GM12878 (cell line): Measurements from ENCODE around the gene DNHD1. TPM values are rescaled to one million over a fixed set of nuclear protein-coding genes. Genes with fewer than 3 reads are reported as not detected.

Source experiments
- ATAC-seq: fragments of 200-7000 bp; cut with Tn5 transposase; 3 replicates; pipeline ENCODE4 v1.9.1; 2020; ENCODE audit warnings: mild to moderate bottlenecking, moderate library complexity
- BruUV-seq: library from RNA; stranded (reverse); fragments of 400-500 nt; replicated peaks from 2 replicates; lab custom pipeline; 2021; lab: Mats Ljungman, UMichigan
- CTCF ChIA-PET: fragments of 300-600 bp; sonication (Branson Sonifier 250); formaldehyde crosslinking; extraction: SDS; loops from one replicate; lab custom pipeline; 2021; ENCODE audit warnings: inconsistent platforms; lab: Yijun Ruan, JAX
- POLR2A ChIA-PET: fragments of 350-600 bp; formaldehyde crosslinking; extraction: SDS; loops from one replicate; lab custom pipeline; 2021; ENCODE audit warnings: inconsistent platforms; lab: Charles Lee
- RAD21 ChIA-PET: fragments of 300-600 bp; sonication (Branson Sonifier 250); formaldehyde crosslinking; loops from one replicate; lab custom pipeline; 2023; ENCODE audit warnings: antibody characterized with exemption; ENCODE audit not compliant: unreplicated experiment; lab: Charles Lee
- SMC1A ChIA-PET: fragments of 300-600 bp; sonication (Branson Sonifier 250); formaldehyde crosslinking; loops from one replicate; lab custom pipeline; 2023; ENCODE audit not compliant: unreplicated experiment, uncharacterized antibody; lab: Charles Lee
- DNase-seq: peaks from one replicate; pipeline ENCODE4 v3.0.0-alpha.2; 2011; ENCODE audit warnings: low read depth, low spot score
- FAIRE-seq: peaks from 3 replicates; lab custom pipeline; 2011; peaks lifted over from hg19 to GRCh38; lab: Jason Lieb, UNC
- H2AFZ ChIP-seq: 2 replicates; pipeline ENCODE4 v1.6.0; 2011; ENCODE audit warnings: low read depth, low read length, control low read depth; ENCODE audit not compliant: control insufficient read depth
- H3K27ac ChIP-seq: 2 replicates; pipeline ENCODE4 v1.5.1; 2011; ENCODE audit warnings: control low read depth; ENCODE audit not compliant: control insufficient read depth, insufficient read depth
- H3K27me3 ChIP-seq, 2 experiments: replicated peaks in 1 of 2; 2 replicates each; pipeline versions ENCODE4 v1.6.0 to v1.6.1; 2011; ENCODE audit warnings: low read length in 1 of 2; ENCODE audit not compliant: control insufficient read depth in 2 of 2, insufficient read depth in 2 of 2
- H3K36me3 ChIP-seq, 2 experiments: 2 replicates each; pipeline ENCODE4 v1.5.1; 2011; ENCODE audit warnings: low read length in 1 of 2; ENCODE audit not compliant: control insufficient read depth in 2 of 2, insufficient read depth in 2 of 2
- H3K4me1 ChIP-seq: 2 replicates; pipeline ENCODE4 v1.6.1; 2011; ENCODE audit warnings: mild to moderate bottlenecking, low read length, moderate library complexity, mixed read lengths; ENCODE audit not compliant: control insufficient read depth, insufficient read depth
- H3K4me2 ChIP-seq: 2 replicates; pipeline ENCODE4 v1.6.0; 2011; ENCODE audit warnings: control low read depth; ENCODE audit not compliant: control insufficient read depth, insufficient read depth
- H3K4me3 ChIP-seq: fragments of 200-600 bp; sonication (generic); 2 replicates; pipeline ENCODE4 v1.5.1; 2016
- H3K79me2 ChIP-seq: 2 replicates; pipeline ENCODE4 v1.6.0; 2011; ENCODE audit warnings: low read length; ENCODE audit not compliant: control insufficient read depth, insufficient read depth
- H3K9ac ChIP-seq: 2 replicates; pipeline ENCODE4 v1.8.0; 2011; ENCODE audit warnings: low read length, control low read depth, mixed read lengths; ENCODE audit not compliant: control insufficient read depth, insufficient read depth
- H3K9me3 ChIP-seq: replicated peaks from 3 replicates; pipeline ENCODE4 v1.5.1; 2011; ENCODE audit warnings: mild to moderate bottlenecking, low read length; ENCODE audit not compliant: control insufficient read depth, insufficient read depth
- H4K20me1 ChIP-seq: 2 replicates; pipeline ENCODE4 v1.6.0; 2011; ENCODE audit not compliant: control insufficient read depth, insufficient read depth
- ASH2L ChIP-seq: fragments of 300-600, 200-600 bp; sonication (generic); IDR thresholded peaks from 2 replicates; pipeline ENCODE4 v1.6.1; 2017; ENCODE audit warnings: low read depth, mild to moderate bottlenecking, borderline replicate concordance
- CBFB ChIP-seq: IDR thresholded peaks from 2 replicates; pipeline ENCODE4 v1.6.1; 2016; ENCODE audit warnings: antibody characterized with exemption, low read depth
- CTCF ChIP-seq, 3 experiments: IDR thresholded peaks in 2 of 3; conservative IDR thresholded peaks in 1 of 3; 2 replicates each; pipeline ENCODE4 v1.5.1; 2011; ENCODE audit warnings: low read depth in 3 of 3, low read length in 3 of 3, mild to moderate bottlenecking in 3 of 3, control low read depth in 2 of 3, moderate library complexity in 2 of 3, inconsistent platforms in 1 of 3, mixed read lengths in 1 of 3; ENCODE audit not compliant: control insufficient read depth in 2 of 3, insufficient read depth in 1 of 3; ENCODE audit errors: extremely low read depth in 1 of 3
- EED ChIP-seq: sonication (generic); IDR thresholded peaks from 2 replicates; pipeline ENCODE4 v1.6.1; 2016; ENCODE audit warnings: antibody characterized with exemption, low read depth
- FOXK2 ChIP-seq: fragments of 450-650 bp; IDR thresholded peaks from 2 replicates; pipeline ENCODE4 v1.6.1; 2017; ENCODE audit warnings: mild to moderate bottlenecking, moderate library complexity
- FOXM1 ChIP-seq: IDR thresholded peaks from 2 replicates; pipeline ENCODE4 v1.6.1; 2012; ENCODE audit warnings: low read depth, mild to moderate bottlenecking, inconsistent platforms, low read length, moderate library complexity
- IKZF2 ChIP-seq, 2 experiments: fragments of 450-650 bp; IDR thresholded peaks; 2 replicates each; pipeline ENCODE4 v1.6.1; 2017; ENCODE audit warnings: mild to moderate bottlenecking in 2 of 2, moderate library complexity in 2 of 2
- MXI1 ChIP-seq: fragments of 150-350 bp; IDR thresholded peaks from 2 replicates; pipeline ENCODE4 v1.6.1; 2011; ENCODE audit warnings: low read depth, mild to moderate bottlenecking, inconsistent platforms, low read length, improper control_type of control experiment
- NFIC ChIP-seq: IDR thresholded peaks from 2 replicates; pipeline ENCODE4 v1.6.1; 2012; ENCODE audit warnings: low read depth, mild to moderate bottlenecking, inconsistent platforms, low read length, moderate library complexity
- PRDM15 ChIP-seq: fragments of 450-650 bp; formaldehyde crosslinking; IDR thresholded peaks from 2 replicates; pipeline ENCODE4 v1.4.0; 2020; ENCODE audit warnings: mild to moderate bottlenecking, moderate library complexity
- RAD21 ChIP-seq: IDR thresholded peaks from 2 replicates; pipeline ENCODE4 v1.6.1; 2011; ENCODE audit warnings: mild to moderate bottlenecking, low read depth, low read length, moderate library complexity; ENCODE audit not compliant: insufficient read depth
- RUNX3 ChIP-seq: IDR thresholded peaks from 2 replicates; pipeline ENCODE4 v1.6.1; 2012; ENCODE audit warnings: low read length, inconsistent platforms
- SMAD5 ChIP-seq: IDR thresholded peaks from 2 replicates; pipeline ENCODE4 v1.6.1; 2016; ENCODE audit warnings: antibody characterized with exemption, low read depth
- SMARCA5 ChIP-seq: fragments of 450-650 bp; IDR thresholded peaks from 2 replicates; pipeline ENCODE4 v1.6.1; 2017; ENCODE audit warnings: mild to moderate bottlenecking
- SMC3 ChIP-seq: IDR thresholded peaks from 2 replicates; pipeline ENCODE4 v1.6.1; 2011; ENCODE audit warnings: low read length, improper control_type of control experiment, borderline replicate concordance
- SRF ChIP-seq, 2 experiments: IDR thresholded peaks; 2 replicates each; pipeline ENCODE4 v1.6.1; 2011; ENCODE audit warnings: low read depth in 2 of 2, low read length in 2 of 2, mild to moderate bottlenecking in 1 of 2, moderate library complexity in 1 of 2
- STAT3 ChIP-seq: IDR thresholded peaks from 2 replicates; pipeline ENCODE4 v1.6.1; 2011; ENCODE audit warnings: low read depth, low read length, improper control_type of control experiment
- TBL1XR1 ChIP-seq: IDR thresholded peaks from 2 replicates; pipeline ENCODE4 v1.6.1; 2012; ENCODE audit warnings: low read depth, low read length, improper control_type of control experiment
- ZZZ3 ChIP-seq: IDR thresholded peaks from 2 replicates; pipeline ENCODE4 v1.6.1; 2011; ENCODE audit warnings: low read depth; ENCODE audit not compliant: control insufficient read depth, insufficient read length
- WGBS: methylation state at CpG from one replicate; pipeline ENCODE4 v1.1.6; 2016; ENCODE audit warnings: low lambda C conversion rate; ENCODE audit not compliant: insufficient replicate concordance, insufficient coverage; ENCODE audit errors: missing lambda C conversion rate; 5-methylcytosine and 5-hydroxymethylcytosine counted together
- in situ Hi-C: fragments of 300-500 bp; cut with MboI; formaldehyde crosslinking; loops from 9 replicates; pipeline ENCODE4 v1.14.3; 2018; ENCODE audit warnings: mixed read lengths
- intact Hi-C: fragments of 100-400 bp; cut with micrococcal nuclease; formaldehyde crosslinking; loops from one replicate; pipeline ENCODE4 v1.14.2; 2022; ENCODE audit not compliant: unreplicated experiment
- polyA plus RNA-seq, 11 experiments: library from polyadenylated mRNA; depleted of rRNA in 4 of 11; unstranded in 6 of 11; stranded (reverse) in 5 of 11; fragments of >200 nt; fragmentation: Nextera tagmentation in 4 of 11; fragmentation: Illumina TruSeq in 1 of 11; extraction: Ambion mirVana in 4 of 11; extraction: Trizol in 1 of 11; gene quantifications; 1 replicate in 1 of 11; 2 replicates in 10 of 11; pipeline versions ENCODE4 v1.2.1 to v1.2.3, GENCODE V29; 2011 to 2016; ENCODE audit warnings: inconsistent platforms in 2 of 11, missing spikeins in 2 of 11, low read depth in 1 of 11
- total RNA-seq, 4 experiments: library from RNA; depleted of rRNA in 3 of 4; stranded (reverse); fragments of >200 nt in 3 of 4; fragmentation: Illumina TruSeq in 1 of 4; extraction: Trizol in 1 of 4; gene quantifications; 2 replicates each; pipeline versions ENCODE4 v1.2.1 to v1.2.3, GENCODE V29; 2013 to 2021

DNHD1 gene
- total and polyA plus RNA-seq, 10 of the 15 experiments (the other 5 are each of a cell fraction or from before 2014, with no cell fraction given), result 0.99 to 16.9 (median 8.6) TPM

- WGBS, result 1% methylated on average over 20 of the region's 20 CpGs
- peak overlapping the region; percentile 96 for H3K4me3 ChIP-seq
- in situ Hi-C loops (no loop called here), intact Hi-C loops (loop anchor here (1.0 to 10.0 kb wide), 2 partner anchors 79 to 219 kb away; partner anchors contain the start of gene MRPL17)
- ChIA-PET RAD21 (interaction anchor here (0.6 to 4.8 kb wide), 13 partner anchors 8 to 322 kb away, joined by 3 to 60 read pairs (median 4); partner anchors contain the start of genes MRPL17, TAF10, TPP1 and ZNF215), POLR2A (interaction anchor here (0.9 to 2.3 kb wide), 9 partner anchors 8 to 214 kb away, joined by 3 to 29 read pairs (median 5); partner anchors contain the start of genes ARFIP2, MRPL17, SMPD1 and TAF10), CTCF (interaction anchor here (0.6 to 2.3 kb wide), 23 partner anchors 9 to 225 kb away, joined by 3 to 48 read pairs (median 5); partner anchors contain the start of genes MRPL17 and TPP1), SMC1A (interaction anchor here (0.6 to 6.2 kb wide), 19 partner anchors 8 to 225 kb away, joined by 3 to 57 read pairs (median 4); partner anchors contain the start of genes MRPL17, TAF10 and TPP1)
- peak overlapping the region; percentile 85 for H3K27ac ChIP-seq
- no TSS peak for BruUV-seq
- H3K4me2 ChIP-seq, result peak overlapping the region; percentile 78
- H3K27me3 ChIP-seq, result no peaks in the 10 kb centered on the region
- FAIRE-seq, result peak; percentile 85
- DNase-seq, result no peak
- H3K4me1 ChIP-seq, result peaks cover 25% of the 10 kb centered on the region
- no peaks in the 10 kb centered on the region for H3K9me3 ChIP-seq
- H2AFZ ChIP-seq, result peak overlapping the region; percentile 85
- H3K9ac ChIP-seq, result peak overlapping the region; percentile 91
- H3K79me2 ChIP-seq, result peaks cover 82% of the 10 kb centered on the region
- H3K36me3 ChIP-seq, result peaks cover 15 to 26% of the 10 kb centered on the region in 2 experiments
- peak; percentile 71 for ATAC-seq
- no peaks in the 10 kb centered on the region for H4K20me1 ChIP-seq
- TF ChIP-seq FOXM1 (no peak), EED (peak; percentile 20; the same call in 1 of the 2 replicates), FOXK2 (no peak), CBFB (0 out of 2 replicates have a peak, but pooled peaks have one; percentile 7), CTCF (IDR thresholded peaks at IDR 0.05 in 2 of 3, conservative IDR thresholded peaks at IDR 0.05 in 1 of 3; ENCODE audit: control insufficient read depth in 2 of 3, extremely low read depth in 1 of 3, insufficient read depth in 1 of 3, low read depth in 3 of 3, low read length in 3 of 3) (peak; percentile 27 to 62 (median 33); a peak in 3 of 6 replicates), SMC3 (peak; percentile 26; the same call in 1 of the 2 replicates), RUNX3 (0 out of 2 replicates have a peak, but pooled peaks have one; percentile 11), ZZZ3 (no peak), STAT3 (0 out of 2 replicates have a peak, but pooled peaks have one; percentile 33), RAD21 (peak; percentile 47), ASH2L (no peak), TBL1XR1 (no peak), SRF (IDR thresholded peaks at IDR 0.05; ENCODE audit: low read depth in 2 of 2, low read length in 2 of 2) (no peak), PRDM15 (CRISPR knock-in tag) (no peak), SMAD5 (no peak), SMARCA5 (peak; percentile 28; the same call in 1 of the 2 replicates), MXI1 (peak; percentile 83), IKZF2 (IDR thresholded peaks at IDR 0.05) (peak in 1 of 2 experiments; percentile 36; a peak in 2 of 4 replicates), NFIC (no peak)
Observed at GRCh38 chr11:6604081-6604626, 107.1 kb downstream of the DNHD1 start.
